HG03139 (cell line): ENCODE results near the gene SETBP1.

Experiments
- ATAC-seq: cut with Tn5 transposase; IDR thresholded peaks from one replicate; pipeline ENCODE4 v1.9.1; 2021; ENCODE audit not compliant: unreplicated experiment

The SETBP1 gene

GRCh38 chr18:44811572-44812125 is 131.0 kb downstream of the SETBP1 start:
- ATAC-seq, result no peak

GRCh38 chr18:44812426-44812825 is 131.7 kb downstream of the SETBP1 start:
- ATAC-seq, result no peak

GRCh38 chr18:44813586-44813985 is 132.9 kb downstream of the SETBP1 start:
- no peak for ATAC-seq

GRCh38 chr18:44815108-44815507 is 134.4 kb downstream of the SETBP1 start:
- ATAC-seq, result no peak

- ATAC-seq, result no peak
Measured at GRCh38 chr18:44816050-44816449, 135.4 kb downstream of the SETBP1 start.

- ATAC-seq, result no peak
Measured at GRCh38 chr18:44816477-44816876, 135.8 kb downstream of the SETBP1 start.

GRCh38 chr18:44817831-44818473 is 137.3 kb downstream of the SETBP1 start:
- ATAC-seq, result no peak

- ATAC-seq, result no peak
Measured at GRCh38 chr18:44818668-44819403, 138.1 kb downstream of the SETBP1 start.

- ATAC-seq, result no peak
Measured at GRCh38 chr18:44819944-44820510, 139.3 kb downstream of the SETBP1 start.

- ATAC-seq, result no peak
Measured at GRCh38 chr18:44821924-44822323, 141.2 kb downstream of the SETBP1 start.

GRCh38 chr18:44823286-44823685 is 142.6 kb downstream of the SETBP1 start:
- no peak for ATAC-seq

- ATAC-seq, result no peak
Measured at GRCh38 chr18:44823782-44824181, 143.1 kb downstream of the SETBP1 start.

GRCh38 chr18:44824884-44825283 is 144.2 kb downstream of the SETBP1 start:
- no peak for ATAC-seq

- no peak for ATAC-seq
Measured at GRCh38 chr18:44826418-44827259, 146.0 kb downstream of the SETBP1 start.

GRCh38 chr18:44828080-44828479 is 147.4 kb downstream of the SETBP1 start:
- no peak for ATAC-seq

- ATAC-seq, result no peak
Measured at GRCh38 chr18:44830581-44830980, 149.9 kb downstream of the SETBP1 start.

- ATAC-seq, result no peak
Measured at GRCh38 chr18:44833786-44834185, 153.1 kb downstream of the SETBP1 start.

- no peak for ATAC-seq
Measured at GRCh38 chr18:44834867-44835469, 154.3 kb downstream of the SETBP1 start.

GRCh38 chr18:44835703-44836102 is 155.0 kb downstream of the SETBP1 start:
- no peak for ATAC-seq

GRCh38 chr18:44836263-44836662 is 155.6 kb downstream of the SETBP1 start:
- ATAC-seq, result no peak
